ENCODE measurements around the gene RBM15B.

The RBM15B gene

GRCh38 chr3:51392355-51393133 is 1.5 kb downstream of the RBM15B start:
- DNase-seq (ENCODE audit: low read depth, low spot score): no peak

GRCh38 chr3:51393134-51393495 is 2.0 kb downstream of the RBM15B start:
- DNase-seq (ENCODE audit: low read depth, low spot score): no peak

- DNase-seq (ENCODE audit: low read depth, low spot score): no peak
Observed at GRCh38 chr3:51393564-51393963, 2.5 kb downstream of the RBM15B start.

- no peak for DNase-seq (ENCODE audit: low read depth, low spot score)
Observed at GRCh38 chr3:51394541-51394940, 3.5 kb downstream of the RBM15B start.

GRCh38 chr3:51395493-51396213 is 4.6 kb downstream of the RBM15B start:
- DNase-seq (ENCODE audit: low read depth, low spot score): no peak

GRCh38 chr3:51396401-51396800 is 5.3 kb downstream of the RBM15B start:
- no peak for DNase-seq (ENCODE audit: low read depth, low spot score)

GRCh38 chr3:51397392-51397791 is 6.3 kb downstream of the RBM15B start:
- no peak for DNase-seq (ENCODE audit: low read depth, low spot score)

- DNase-seq (ENCODE audit: low read depth, low spot score): no peak
Observed at GRCh38 chr3:51398595-51399310, 7.7 kb downstream of the RBM15B start.

- no peak for DNase-seq (ENCODE audit: low read depth, low spot score)
Observed at GRCh38 chr3:51400166-51400565, 9.1 kb downstream of the RBM15B start.

- no peak for DNase-seq (ENCODE audit: low read depth, low spot score)
Observed at GRCh38 chr3:51401735-51402134, 10.7 kb downstream of the RBM15B start.

GRCh38 chr3:51403675-51404074 is 12.6 kb downstream of the RBM15B start:
- DNase-seq (ENCODE audit: low read depth, low spot score): no peak

- DNase-seq (ENCODE audit: low read depth, low spot score): no peak
Observed at GRCh38 chr3:51408021-51408420, 16.9 kb downstream of the RBM15B start.

GRCh38 chr3:51408813-51409212 is 17.7 kb downstream of the RBM15B start:
- no peak for DNase-seq (ENCODE audit: low read depth, low spot score)

- DNase-seq (ENCODE audit: low read depth, low spot score): no peak
Observed at GRCh38 chr3:51422211-51422610, 31.1 kb downstream of the RBM15B start.

GRCh38 chr3:51426921-51427320 is 35.8 kb downstream of the RBM15B start:
- no peak for DNase-seq (ENCODE audit: low read depth, low spot score)

- no peak for DNase-seq (ENCODE audit: low read depth, low spot score)
Observed at GRCh38 chr3:51429138-51429537, 38.1 kb downstream of the RBM15B start.

GRCh38 chr3:51434110-51434509 is 43.0 kb downstream of the RBM15B start:
- no peak for DNase-seq (ENCODE audit: low read depth, low spot score)

- no peak for DNase-seq (ENCODE audit: low read depth, low spot score)
Observed at GRCh38 chr3:51434746-51435327, 43.8 kb downstream of the RBM15B start.

GRCh38 chr3:51436998-51437639 is 46.0 kb downstream of the RBM15B start:
- DNase-seq (ENCODE audit: low read depth, low spot score): no peak

GRCh38 chr3:51441282-51442030 is 50.4 kb downstream of the RBM15B start:
- no peak for DNase-seq (ENCODE audit: low read depth, low spot score)

Data from brain pericyte (primary cell).